Activated CD4-positive, CD25-positive, alpha-beta regulatory T cell treated with anti-CD3 and anti-CD28 coated beads, Interleukin-2, amount 50 U/mL, for 72 hours (primary cell): ENCODE measurements around the gene CORO1A.
"Not testable (repeated sequence)": the region's sequence is repeated elsewhere in the genome, so short reads cannot be mapped to it uniquely, and the experiment has no call there.

Experiments used
- DNase-seq: peaks from one replicate; pipeline ENCODE4 v3.0.0; 2021

Gene CORO1A

GRCh38 chr16:30173054-30173453 lies 10.3 kb upstream of the CORO1A start:
- no peak for DNase-seq

- DNase-seq: not testable (repeated sequence)
These were observed 6.5 kb upstream of the CORO1A start for GRCh38 chr16:30176876-30177275.

- no peak for DNase-seq
These were observed 4.2 kb upstream of the CORO1A start for GRCh38 chr16:30179195-30179594.

- DNase-seq: no peak
These were observed 3.5 kb upstream of the CORO1A start for GRCh38 chr16:30179931-30180330.

DNA sequence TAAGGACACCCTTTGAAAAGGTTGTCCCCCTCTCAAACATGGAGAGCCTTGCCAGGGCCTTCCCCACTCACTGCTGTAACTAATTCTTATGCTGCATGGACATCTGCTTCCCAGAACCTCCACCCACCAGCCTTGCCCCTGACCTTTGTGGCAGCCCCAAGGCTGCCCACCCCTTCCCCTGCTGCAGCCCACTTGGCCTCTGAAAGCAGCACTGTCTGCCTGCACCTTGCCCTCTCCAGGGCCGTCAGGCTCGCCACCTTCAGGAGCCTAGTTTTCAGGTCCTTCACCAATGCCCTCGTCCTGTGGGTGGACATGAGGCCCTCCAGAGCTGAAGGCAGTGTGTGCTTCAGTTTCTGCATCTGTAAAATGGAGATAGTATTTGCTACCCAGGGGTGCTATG lies 2.7 kb upstream of the CORO1A start:
- no peak for DNase-seq

- peak; percentile 72 for DNase-seq
These were observed 891 bp downstream of the CORO1A start for GRCh38 chr16:30184096-30184890.

DNA sequence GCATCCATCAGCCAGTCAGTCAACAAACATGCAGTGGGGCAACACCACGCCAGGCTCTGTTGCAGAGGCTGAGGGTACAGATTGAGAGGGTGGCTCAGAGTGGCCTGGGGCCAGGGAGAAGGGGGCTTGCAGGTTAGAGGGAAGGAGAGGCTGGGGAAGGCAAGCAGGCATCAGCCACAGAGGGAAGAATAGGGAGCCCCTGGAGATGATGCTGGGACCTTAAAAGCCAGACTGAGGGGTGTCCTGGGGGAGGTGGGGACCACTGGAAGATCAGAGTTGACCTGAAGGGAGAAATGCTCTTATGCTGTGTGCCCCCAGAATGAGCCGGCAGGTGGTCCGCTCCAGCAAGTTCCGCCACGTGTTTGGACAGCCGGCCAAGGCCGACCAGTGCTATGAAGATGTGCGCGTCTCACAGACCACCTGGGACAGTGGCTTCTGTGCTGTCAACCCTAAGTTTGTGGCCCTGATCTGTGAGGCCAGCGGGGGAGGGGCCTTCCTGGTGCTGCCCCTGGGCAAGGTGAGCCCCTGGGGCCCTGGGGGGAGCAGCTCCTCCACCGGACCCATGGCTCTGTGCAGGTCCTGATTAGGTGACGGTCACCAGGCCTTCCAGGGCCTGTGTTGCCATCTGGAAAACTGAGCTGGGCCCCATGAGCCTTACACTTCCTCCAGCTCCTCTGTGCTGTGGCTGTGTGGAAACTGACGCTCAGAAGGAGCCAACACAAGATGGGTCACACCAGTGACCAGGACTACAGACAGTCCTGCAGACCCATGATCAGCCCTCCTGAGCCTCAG lies 1.7 kb downstream of the CORO1A start:
- DNase-seq: peak; percentile 37

- peak; percentile 70 for DNase-seq
These were observed 2.5 kb downstream of the CORO1A start for GRCh38 chr16:30185683-30186421.

DNA sequence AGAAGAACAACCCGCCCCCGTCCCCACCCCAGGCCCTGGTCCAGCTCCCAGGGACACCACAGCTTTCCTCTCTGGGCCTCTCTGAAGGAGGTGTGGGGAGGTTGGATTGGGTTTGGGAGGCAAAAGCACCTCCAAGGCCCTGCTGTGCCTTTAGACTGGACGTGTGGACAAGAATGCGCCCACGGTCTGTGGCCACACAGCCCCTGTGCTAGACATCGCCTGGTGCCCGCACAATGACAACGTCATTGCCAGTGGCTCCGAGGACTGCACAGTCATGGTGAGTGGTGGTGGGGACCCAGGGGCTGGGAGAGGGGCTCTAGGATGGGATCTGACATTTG lies 3.0 kb downstream of the CORO1A start:
- DNase-seq: no peak

- peak; percentile 92 for DNase-seq
These were observed 3.6 kb downstream of the CORO1A start for GRCh38 chr16:30186782-30187555.

DNA sequence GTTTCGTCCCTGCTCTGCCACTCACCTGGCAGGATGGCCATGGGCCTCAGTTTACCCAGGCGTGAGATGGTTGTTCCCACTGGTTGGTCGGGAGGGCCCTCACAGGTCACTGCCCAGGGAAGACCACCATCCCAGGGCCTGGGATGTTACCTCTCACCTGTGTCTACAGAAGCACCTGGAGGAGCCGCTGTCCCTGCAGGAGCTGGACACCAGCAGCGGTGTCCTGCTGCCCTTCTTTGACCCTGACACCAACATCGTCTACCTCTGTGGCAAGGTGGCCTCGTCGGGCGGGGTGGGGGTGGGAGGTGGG lies 4.1 kb downstream of the CORO1A start:
- DNase-seq: no peak

GRCh38 chr16:30187971-30188561 lies 4.7 kb downstream of the CORO1A start:
- DNase-seq: no peak

GRCh38 chr16:30191158-30191557 lies 7.8 kb downstream of the CORO1A start:
- peak; percentile 27 for DNase-seq

- not testable (repeated sequence) for DNase-seq
These were observed 9.7 kb downstream of the CORO1A start for GRCh38 chr16:30193098-30193497.

DNA sequence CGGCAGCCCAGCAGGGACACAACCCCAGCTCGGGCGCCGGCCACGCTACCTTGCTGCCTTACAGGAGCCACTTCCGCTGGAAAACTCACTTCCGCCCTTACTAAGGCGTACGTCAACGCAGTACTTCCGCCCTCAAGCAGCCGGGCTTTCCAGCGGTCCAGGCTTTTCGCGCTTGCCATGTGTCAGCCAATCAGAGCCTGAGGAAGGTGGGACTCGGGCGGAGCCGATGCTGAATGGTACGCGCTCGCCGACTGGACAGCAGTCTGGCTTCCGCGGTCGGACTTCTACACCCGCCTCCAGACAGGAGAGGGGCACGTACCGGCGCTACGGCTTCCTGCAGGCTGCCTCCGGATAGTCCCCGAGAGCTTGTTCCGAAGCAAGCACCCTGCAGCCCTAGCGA lies 10.2 kb downstream of the CORO1A start, which contains the start of the genes BOLA2B and SLX1A:
Gene BOLA2B, minus strand, starts transcription at position 52 of the 400 bp plus-strand sequence. CDS start 71 bp downstream, outside the sequence.
Gene SLX1A, plus strand, starts transcription at position 261 of the 400 bp plus-strand sequence. CDS start 210 bp downstream, outside the sequence.
- not testable (repeated sequence) for DNase-seq

DNA sequence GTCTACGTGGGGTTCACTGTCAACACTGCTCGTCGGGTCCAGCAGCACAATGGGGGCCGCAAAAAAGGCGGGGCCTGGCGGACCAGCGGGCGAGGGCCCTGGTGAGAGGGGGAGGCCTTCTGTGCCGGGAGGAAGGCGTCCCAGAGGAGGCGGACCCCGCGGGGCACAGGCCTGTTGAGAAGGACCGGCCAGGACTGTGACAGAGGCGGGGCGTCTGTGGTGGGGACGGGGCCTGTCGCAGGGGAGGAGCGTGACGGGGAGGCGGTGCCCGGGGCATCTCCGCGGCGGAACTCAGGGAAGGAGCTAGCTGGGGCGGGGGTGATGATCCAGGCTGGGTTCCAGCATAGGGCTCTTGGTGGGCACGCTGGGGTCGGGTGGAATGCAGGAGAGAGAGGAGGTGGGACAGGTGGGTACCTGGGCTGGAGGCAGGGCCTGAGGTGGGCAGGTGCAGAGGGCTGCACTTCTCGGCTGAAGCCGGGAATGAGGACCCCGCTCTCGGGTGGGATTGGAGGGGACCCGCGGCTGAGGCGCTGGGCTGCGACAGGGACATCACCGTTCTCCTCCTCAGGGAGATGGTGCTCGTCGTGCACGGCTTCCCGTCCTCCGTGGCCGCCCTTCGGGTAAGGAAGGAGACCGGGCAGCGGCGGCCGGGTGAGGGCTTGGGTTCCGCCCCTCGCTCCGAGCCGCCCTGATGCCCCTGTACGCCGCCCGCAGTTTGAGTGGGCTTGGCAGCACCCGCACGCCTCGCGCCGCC lies 10.9 kb downstream of the CORO1A start:
- peak; percentile 27 for DNase-seq

GRCh38 chr16:30197001-30197400 lies 13.6 kb downstream of the CORO1A start:
- DNase-seq: peak; percentile 27

- DNase-seq: not testable (repeated sequence)
These were observed 15.6 kb downstream of the CORO1A start, which contains the start of gene SULT1A3 for GRCh38 chr16:30199049-30199448. TSS of gene SULT1A3 (plus strand) at chr16:30199255. CDS start at chr16:30200729, 1,474 bp downstream.

GRCh38 chr16:30199608-30200343 lies 16.4 kb downstream of the CORO1A start:
- not testable (repeated sequence) for DNase-seq

GRCh38 chr16:30205541-30206236 lies 22.3 kb downstream of the CORO1A start:
- DNase-seq: peak; percentile 29
